GM10266 (cell line): ENCODE data around the gene SHCBP1L.
"Not testable (repeated sequence)": the region's sequence is repeated elsewhere in the genome, so short reads cannot be mapped to it uniquely, and the experiment has no call there.

Source experiments
- DNase-seq: peaks from one replicate; pipeline ENCODE4 v3.0.0; 2012; ENCODE audit errors: extremely low spot score
- CTCF ChIP-seq: IDR thresholded peaks from 2 replicates; pipeline ENCODE4 v1.5.1; 2012; ENCODE audit warnings: mild to moderate bottlenecking, low read depth; ENCODE audit not compliant: control insufficient read depth, insufficient read depth; ENCODE audit errors: missing control alignments

Gene SHCBP1L

DNA sequence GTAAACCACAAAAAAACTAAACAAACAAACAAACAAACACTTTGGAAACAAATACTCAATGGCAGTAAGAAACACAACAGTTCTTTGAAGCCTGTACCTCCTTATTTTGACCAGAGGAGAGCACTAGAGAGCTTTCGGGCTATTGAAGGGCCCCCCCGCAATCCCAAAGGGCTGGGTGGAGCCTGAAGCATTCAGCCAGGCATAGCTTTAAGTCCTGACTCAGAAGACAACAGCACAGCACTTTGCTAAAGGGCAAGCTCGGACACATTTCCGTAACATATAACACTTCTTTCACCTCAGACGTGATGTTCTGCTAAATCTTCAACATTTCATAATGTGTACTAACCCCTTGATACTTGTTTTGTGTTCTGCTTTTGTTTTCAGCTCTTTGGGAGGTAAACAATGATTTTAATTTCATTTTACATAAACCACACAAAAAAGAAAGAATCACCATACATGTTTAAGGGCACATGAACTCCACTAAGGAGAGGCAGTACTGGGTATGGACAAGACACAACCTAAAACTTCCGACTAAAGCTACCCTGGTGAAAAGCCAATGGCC lies 9.7 kb upstream of the SHCBP1L start:
- peak; percentile 85 for TF ChIP-seq CTCF
- peak; percentile 89 for DNase-seq

DNA sequence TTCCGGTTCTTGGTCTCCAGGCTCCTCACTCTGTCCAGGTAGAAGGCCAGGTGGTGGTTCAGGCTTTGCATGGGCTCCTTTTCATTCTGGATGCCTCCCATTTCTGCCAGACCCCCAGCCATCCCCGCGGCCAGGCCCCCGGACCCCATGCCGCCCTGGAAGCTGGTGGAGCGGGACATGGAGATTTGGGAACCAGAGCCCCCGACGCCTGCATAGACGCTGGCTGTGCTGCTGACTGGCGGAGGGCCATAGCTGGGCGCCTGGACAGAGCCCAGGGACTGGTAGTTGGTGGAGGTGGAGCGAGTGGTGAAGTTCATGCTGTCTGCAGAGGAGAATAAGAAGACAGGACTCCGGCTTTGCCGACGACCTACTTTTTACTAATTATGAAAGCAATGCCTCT lies 7.1 kb upstream of the SHCBP1L start:
- TF ChIP-seq CTCF, result no peak
- DNase-seq, result no peak

GRCh38 chr1:182957902-182958395 lies 5.0 kb upstream of the SHCBP1L start:
- no peak for DNase-seq
- TF ChIP-seq CTCF, result no peak

DNA sequence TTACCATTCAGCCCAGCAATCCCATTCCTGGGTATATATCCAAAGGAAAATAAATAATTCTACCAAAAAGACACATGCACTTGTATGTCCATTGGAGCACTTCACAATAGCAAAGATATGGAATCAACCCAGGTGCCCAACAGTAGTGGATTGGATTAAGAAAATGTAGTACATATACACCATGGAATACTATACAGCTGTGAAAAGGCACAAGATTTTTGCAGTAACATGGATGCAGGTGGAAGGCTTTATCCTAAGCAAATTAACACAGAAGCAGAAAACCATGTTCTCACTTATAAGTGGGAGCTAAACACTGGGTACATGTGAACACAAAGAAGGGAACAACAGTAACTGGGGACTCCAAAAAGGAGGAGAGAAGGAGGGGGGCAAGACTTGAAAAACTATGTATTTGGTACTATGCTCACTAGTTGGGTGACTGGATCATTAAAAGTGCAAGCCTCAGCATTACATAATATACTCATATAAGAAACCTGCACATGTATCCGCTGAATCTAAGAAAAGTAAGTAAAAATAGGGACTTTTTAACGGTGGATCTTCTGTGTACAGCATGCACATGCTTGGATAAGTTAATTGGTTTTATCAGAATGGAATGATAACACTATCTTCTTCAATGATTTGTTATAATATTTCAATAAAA lies 3.9 kb upstream of the SHCBP1L start:
- no peak for DNase-seq
- no peak for TF ChIP-seq CTCF

DNA sequence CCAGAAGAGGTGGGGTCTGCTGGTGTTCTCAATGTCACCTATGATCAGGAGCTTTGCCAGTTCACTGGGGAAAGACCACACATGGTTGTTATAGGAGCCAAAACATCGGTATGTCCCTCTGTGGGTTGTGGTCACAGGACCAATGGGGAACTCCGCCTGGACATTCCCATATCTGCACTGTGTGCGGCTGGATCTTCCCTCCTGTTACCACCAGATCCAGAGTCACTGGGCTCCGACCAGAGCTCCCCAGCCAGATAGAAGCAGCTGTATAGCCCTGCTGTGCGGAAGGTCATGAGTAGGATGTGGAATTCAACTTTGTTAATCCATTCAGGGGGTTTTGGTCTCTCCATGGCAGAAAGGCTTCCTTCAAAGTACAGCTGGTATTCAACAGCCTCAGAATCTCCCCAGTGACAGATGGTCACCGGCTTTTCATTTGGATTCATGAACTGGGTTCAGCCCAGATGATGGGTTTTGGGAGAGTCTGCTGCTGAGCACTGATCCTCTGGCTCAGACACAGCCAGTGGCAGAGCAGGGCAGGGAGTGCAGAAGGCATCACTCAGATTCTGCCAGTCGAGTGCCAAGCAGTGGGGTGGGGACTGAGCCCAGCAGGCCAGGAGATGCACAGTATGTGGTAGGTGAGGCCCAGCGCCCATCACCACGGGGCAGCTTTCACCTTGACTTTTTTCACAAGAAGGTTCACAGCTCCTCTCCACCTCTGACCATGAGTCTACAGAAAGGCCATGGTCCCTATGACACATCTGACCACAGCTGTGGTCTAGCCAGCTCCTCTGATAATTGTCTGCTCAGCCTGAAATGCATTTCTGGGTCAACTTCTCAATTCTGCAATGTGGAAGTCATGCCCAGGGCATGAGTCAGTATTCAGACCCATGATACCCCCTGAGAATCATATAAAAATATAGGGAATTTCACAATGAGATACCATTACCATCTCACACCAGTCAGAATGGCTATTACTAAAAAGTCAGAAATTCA lies 2.9 kb upstream of the SHCBP1L start:
- TF ChIP-seq CTCF, result no peak
- DNase-seq, result no peak

- no peak for TF ChIP-seq CTCF
- DNase-seq, result no peak
These were observed 860 bp upstream of the SHCBP1L start for GRCh38 chr1:182953826-182954225.

GRCh38 chr1:182943336-182943735 lies 9.6 kb downstream of the SHCBP1L start:
- not testable (repeated sequence) for DNase-seq

- not testable (repeated sequence) for DNase-seq
These were observed 10.8 kb downstream of the SHCBP1L start for GRCh38 chr1:182942145-182942544.
